OCI-LY1 (cell line): ENCODE measurements around the gene HTT.

ENCODE experiments used
- CTCF ChIP-seq: fragments of 200-600 bp; sonication (generic), shearing (Covaris generic); IDR thresholded peaks from 2 replicates; pipeline ENCODE4 v1.5.1; 2017; ENCODE audit warnings: mild to moderate bottlenecking, antibody characterized with exemption, low read length, moderate library complexity, mixed read lengths
- EZH2 ChIP-seq: fragments of 200-600 bp; sonication (generic), shearing (Covaris generic); IDR thresholded peaks from 2 replicates; pipeline ENCODE4 v1.8.0; 2017; ENCODE audit warnings: borderline replicate concordance, mixed run types, mild to moderate bottlenecking, antibody characterized with exemption, low read length, moderate library complexity, mixed read lengths

- no peak for TF ChIP-seq CTCF
- TF ChIP-seq EZH2, result no peak
Measured at GRCh38 chr4:3240936-3241522, 166.5 kb downstream of the HTT start.
